SK-N-SH treated with all-trans-retinoic acid at 6 μM for 48 hours (cell line): ENCODE measurements around the gene CRY1.

Experiments
- ESRRG ChIP-seq: fragments of 250-450 bp; sonication (Bioruptor Pico); IDR thresholded peaks from 2 replicates; pipeline ENCODE4 v1.6.1; 2021; ENCODE audit warnings: mild to moderate bottlenecking
- GLIS3 ChIP-seq: fragments of 250-450 bp; sonication (Bioruptor Pico); IDR thresholded peaks from 2 replicates; pipeline ENCODE4 v1.5.0; 2020; ENCODE audit warnings: mild to moderate bottlenecking, moderate library complexity
- PPARA ChIP-seq: fragments of 250-450 bp; sonication (Bioruptor Pico); IDR thresholded peaks from 2 replicates; pipeline ENCODE4 v1.5.0; 2020; ENCODE audit warnings: mild to moderate bottlenecking, borderline replicate concordance
- SNAI2 ChIP-seq: fragments of 250-450 bp; sonication (Bioruptor Pico); IDR thresholded peaks from 2 replicates; pipeline ENCODE4 v1.5.0; 2020; ENCODE audit warnings: mild to moderate bottlenecking, moderate library complexity
- TCF4 ChIP-seq: fragments of 250-450 bp; sonication (Bioruptor Pico); IDR thresholded peaks from 2 replicates; pipeline ENCODE4 v1.8.0; 2021; ENCODE audit warnings: mild to moderate bottlenecking, moderate library complexity, borderline replicate concordance
- ZFP30 ChIP-seq: fragments of 450-650 bp; formaldehyde crosslinking; IDR thresholded peaks from 2 replicates; pipeline ENCODE4 v1.5.0; 2022; ENCODE audit warnings: mild to moderate bottlenecking, moderate library complexity
- ZNF8 ChIP-seq: fragments of 450-650 bp; formaldehyde crosslinking; IDR thresholded peaks from 2 replicates; pipeline ENCODE4 v1.5.0; 2020; ENCODE audit warnings: mild to moderate bottlenecking, moderate library complexity
- TF ChIP-seq, protein P1 (sequence below): fragments of 250-450 bp; sonication (Bioruptor Pico); IDR thresholded peaks from 2 replicates; pipeline ENCODE4 v1.8.0; 2020; ENCODE audit warnings: mild to moderate bottlenecking, moderate library complexity, borderline replicate concordance
- TF ChIP-seq, protein P2 (sequence below): fragments of 250-450 bp; sonication (Bioruptor Pico); IDR thresholded peaks from 2 replicates; pipeline ENCODE4 v1.5.1; 2021; ENCODE audit warnings: mild to moderate bottlenecking, moderate library complexity

DNA sequence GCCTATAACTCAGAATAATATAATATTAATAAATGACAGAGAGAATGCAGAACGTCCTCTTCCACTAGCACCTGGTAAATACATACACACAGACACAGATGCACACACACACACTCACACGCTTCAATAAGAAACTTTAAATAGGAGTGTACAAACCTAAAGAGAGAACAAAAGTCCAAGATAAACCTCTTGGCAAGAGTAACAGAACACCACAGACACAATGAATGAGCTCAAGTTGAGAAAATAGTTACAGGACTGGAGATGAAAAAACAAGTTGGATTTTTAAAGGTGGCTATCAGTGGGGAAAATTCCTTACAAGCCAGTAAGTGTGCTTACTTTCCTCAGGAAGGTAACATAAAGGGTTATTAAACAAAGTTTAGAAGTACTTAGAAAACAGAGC is 35.2 kb downstream of the CRY1 start:
- TF ChIP-seq, protein P1, sequence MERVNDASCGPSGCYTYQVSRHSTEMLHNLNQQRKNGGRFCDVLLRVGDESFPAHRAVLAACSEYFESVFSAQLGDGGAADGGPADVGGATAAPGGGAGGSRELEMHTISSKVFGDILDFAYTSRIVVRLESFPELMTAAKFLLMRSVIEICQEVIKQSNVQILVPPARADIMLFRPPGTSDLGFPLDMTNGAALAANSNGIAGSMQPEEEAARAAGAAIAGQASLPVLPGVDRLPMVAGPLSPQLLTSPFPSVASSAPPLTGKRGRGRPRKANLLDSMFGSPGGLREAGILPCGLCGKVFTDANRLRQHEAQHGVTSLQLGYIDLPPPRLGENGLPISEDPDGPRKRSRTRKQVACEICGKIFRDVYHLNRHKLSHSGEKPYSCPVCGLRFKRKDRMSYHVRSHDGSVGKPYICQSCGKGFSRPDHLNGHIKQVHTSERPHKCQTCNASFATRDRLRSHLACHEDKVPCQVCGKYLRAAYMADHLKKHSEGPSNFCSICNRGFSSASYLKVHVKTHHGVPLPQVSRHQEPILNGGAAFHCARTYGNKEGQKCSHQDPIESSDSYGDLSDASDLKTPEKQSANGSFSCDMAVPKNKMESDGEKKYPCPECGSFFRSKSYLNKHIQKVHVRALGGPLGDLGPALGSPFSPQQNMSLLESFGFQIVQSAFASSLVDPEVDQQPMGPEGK (CRISPR knock-in tag), result no peak
- TF ChIP-seq PPARA (CRISPR knock-in tag) (no peak), SNAI2 (no peak), GLIS3 (CRISPR knock-in tag) (no peak), TCF4 (no peak), ESRRG (CRISPR knock-in tag) (no peak), ZNF8 (CRISPR knock-in tag) (no peak), ZFP30 (CRISPR knock-in tag) (no peak)
- TF ChIP-seq, protein P2, sequence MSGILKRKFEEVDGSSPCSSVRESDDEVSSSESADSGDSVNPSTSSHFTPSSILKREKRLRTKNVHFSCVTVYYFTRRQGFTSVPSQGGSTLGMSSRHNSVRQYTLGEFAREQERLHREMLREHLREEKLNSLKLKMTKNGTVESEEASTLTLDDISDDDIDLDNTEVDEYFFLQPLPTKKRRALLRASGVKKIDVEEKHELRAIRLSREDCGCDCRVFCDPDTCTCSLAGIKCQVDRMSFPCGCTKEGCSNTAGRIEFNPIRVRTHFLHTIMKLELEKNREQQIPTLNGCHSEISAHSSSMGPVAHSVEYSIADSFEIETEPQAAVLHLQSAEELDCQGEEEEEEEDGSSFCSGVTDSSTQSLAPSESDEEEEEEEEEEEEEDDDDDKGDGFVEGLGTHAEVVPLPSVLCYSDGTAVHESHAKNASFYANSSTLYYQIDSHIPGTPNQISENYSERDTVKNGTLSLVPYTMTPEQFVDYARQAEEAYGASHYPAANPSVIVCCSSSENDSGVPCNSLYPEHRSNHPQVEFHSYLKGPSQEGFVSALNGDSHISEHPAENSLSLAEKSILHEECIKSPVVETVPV (CRISPR knock-in tag), result no peak
